ENCODE results near the gene EBF4. TPM values are rescaled to one million over a fixed set of nuclear protein-coding genes. Genes with fewer than 3 reads are reported as not detected.

EBF4 gene
- total RNA-seq, 1 experiment from 2014 or later: 11.4 TPM

DNA sequence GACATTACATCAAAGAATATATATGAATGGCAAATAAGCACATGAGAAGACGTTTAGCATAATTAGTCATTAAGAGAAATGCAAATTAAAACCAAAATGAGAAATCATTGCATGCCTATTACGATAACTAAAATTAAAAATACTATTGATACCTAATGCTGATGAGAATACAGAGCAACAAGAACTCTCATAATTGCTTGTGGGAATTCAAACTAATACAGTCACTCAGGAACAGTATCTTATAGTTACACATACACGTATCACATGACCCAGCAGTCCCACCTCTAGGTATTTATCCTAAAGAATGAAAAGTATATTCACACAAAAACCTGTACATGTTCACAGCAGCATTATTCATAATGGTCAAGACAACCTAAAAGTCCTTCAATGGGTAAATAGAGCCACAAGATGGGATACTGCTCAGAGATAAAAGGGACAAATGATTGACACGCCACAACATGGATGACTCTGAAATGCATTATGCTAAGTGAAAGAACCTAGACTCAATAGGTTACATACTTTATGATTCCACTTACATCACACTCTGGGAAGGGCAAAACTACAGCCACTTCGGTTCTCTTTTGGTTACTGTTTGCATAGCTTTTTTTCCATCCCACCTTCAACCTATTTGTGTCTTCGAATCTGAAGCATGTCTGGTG lies 91.5 kb downstream of the EBF4 start:
- CTCF ChIA-PET: no interaction called here

More for the DNA sequence above, 91.5 kb downstream of the EBF4 start:
- Histone ChIP-seq H3K27ac (ENCODE audit: low read depth, low read length) (no peak overlapping the region), H3K27me3 (ENCODE audit: insufficient read depth, low read length) (peaks cover 6% of the 10 kb centered on the region; the same call in 1 of the 2 replicates), H3K4me3 (replicated peaks in 1 of 2; ENCODE audit: low read depth in 1 of 2, low read length in 2 of 2) (no peak overlapping the region), H3K9ac (ENCODE audit: low read length) (no peak overlapping the region), H3K4me2 (ENCODE audit: low read length) (no peak overlapping the region), H3K9me2 (ENCODE audit: insufficient read depth) (no peaks in the 10 kb centered on the region), H3K79me2 (ENCODE audit: insufficient read depth, low read length) (no peaks in the 10 kb centered on the region), H3K4me1 (ENCODE audit: control insufficient read depth in 1 of 2, insufficient read depth in 2 of 2, low read length in 2 of 2) (no peaks in the 10 kb centered on the region), H3K9me3 (ENCODE audit: control insufficient read depth in 1 of 2, insufficient read depth in 1 of 2, low read depth in 1 of 2, low read length in 2 of 2) (no peaks in the 10 kb centered on the region), H4K20me1 (ENCODE audit: insufficient read depth) (no peaks in the 10 kb centered on the region), H2AFZ (ENCODE audit: low read depth, low read length, poor library complexity, severe bottlenecking) (no peak overlapping the region), H3K36me3 (ENCODE audit: control insufficient read depth in 1 of 2, insufficient read depth in 2 of 2, low read length in 2 of 2) (no peaks in the 10 kb centered on the region)
- ATAC-seq (no peak), DNase-seq (ENCODE audit: low read depth, low spot score) (no peak)
- intact Hi-C loops (cut with micrococcal nuclease): no loop called here
- TF ChIP-seq, protein P1, sequence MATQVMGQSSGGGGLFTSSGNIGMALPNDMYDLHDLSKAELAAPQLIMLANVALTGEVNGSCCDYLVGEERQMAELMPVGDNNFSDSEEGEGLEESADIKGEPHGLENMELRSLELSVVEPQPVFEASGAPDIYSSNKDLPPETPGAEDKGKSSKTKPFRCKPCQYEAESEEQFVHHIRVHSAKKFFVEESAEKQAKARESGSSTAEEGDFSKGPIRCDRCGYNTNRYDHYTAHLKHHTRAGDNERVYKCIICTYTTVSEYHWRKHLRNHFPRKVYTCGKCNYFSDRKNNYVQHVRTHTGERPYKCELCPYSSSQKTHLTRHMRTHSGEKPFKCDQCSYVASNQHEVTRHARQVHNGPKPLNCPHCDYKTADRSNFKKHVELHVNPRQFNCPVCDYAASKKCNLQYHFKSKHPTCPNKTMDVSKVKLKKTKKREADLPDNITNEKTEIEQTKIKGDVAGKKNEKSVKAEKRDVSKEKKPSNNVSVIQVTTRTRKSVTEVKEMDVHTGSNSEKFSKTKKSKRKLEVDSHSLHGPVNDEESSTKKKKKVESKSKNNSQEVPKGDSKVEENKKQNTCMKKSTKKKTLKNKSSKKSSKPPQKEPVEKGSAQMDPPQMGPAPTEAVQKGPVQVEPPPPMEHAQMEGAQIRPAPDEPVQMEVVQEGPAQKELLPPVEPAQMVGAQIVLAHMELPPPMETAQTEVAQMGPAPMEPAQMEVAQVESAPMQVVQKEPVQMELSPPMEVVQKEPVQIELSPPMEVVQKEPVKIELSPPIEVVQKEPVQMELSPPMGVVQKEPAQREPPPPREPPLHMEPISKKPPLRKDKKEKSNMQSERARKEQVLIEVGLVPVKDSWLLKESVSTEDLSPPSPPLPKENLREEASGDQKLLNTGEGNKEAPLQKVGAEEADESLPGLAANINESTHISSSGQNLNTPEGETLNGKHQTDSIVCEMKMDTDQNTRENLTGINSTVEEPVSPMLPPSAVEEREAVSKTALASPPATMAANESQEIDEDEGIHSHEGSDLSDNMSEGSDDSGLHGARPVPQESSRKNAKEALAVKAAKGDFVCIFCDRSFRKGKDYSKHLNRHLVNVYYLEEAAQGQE (IDR thresholded peaks at IDR 0.05; ENCODE audit: low read depth): no peak
- TF ChIP-seq POLR2A (IDR thresholded peaks at IDR 0.05; ENCODE audit: borderline replicate concordance, extremely low read depth, insufficient read depth, insufficient read length): no peak
- TF ChIP-seq JUND (IDR thresholded peaks at IDR 0.05): no peak
- TF ChIP-seq CEBPB (IDR thresholded peaks at IDR 0.05; ENCODE audit: low read depth): no peak
- no peak for TF ChIP-seq SRF (IDR thresholded peaks at IDR 0.05; ENCODE audit: low read depth)
- no peak for TF ChIP-seq YY1 (IDR thresholded peaks at IDR 0.05; ENCODE audit: extremely low read depth, insufficient replicate concordance, low read depth, low read length)
- TF ChIP-seq, protein P2, sequence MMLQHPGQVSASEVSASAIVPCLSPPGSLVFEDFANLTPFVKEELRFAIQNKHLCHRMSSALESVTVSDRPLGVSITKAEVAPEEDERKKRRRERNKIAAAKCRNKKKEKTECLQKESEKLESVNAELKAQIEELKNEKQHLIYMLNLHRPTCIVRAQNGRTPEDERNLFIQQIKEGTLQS (IDR thresholded peaks at IDR 0.05): no peak
- no peak for TF ChIP-seq ZFX (IDR thresholded peaks at IDR 0.05)
- no peak for TF ChIP-seq TCF7L2 (IDR thresholded peaks at IDR 0.05; ENCODE audit: borderline replicate concordance, extremely low read depth, insufficient read depth, insufficient read length)
- TF ChIP-seq FOSL1 (IDR thresholded peaks at IDR 0.05; ENCODE audit: low read depth): no peak
- BruUV-seq (replicated peaks): no TSS peak
- RAD21 ChIA-PET (ENCODE audit: low non-redundant PET in 1 of 2, low total read pairs in 2 of 2, uncharacterized antibody in 2 of 2, unreplicated experiment in 2 of 2): no interaction called here
- POLR2A ChIA-PET: no interaction called here
